PC-3 (cell line): ENCODE data around the gene MASP2. TPM values are rescaled to one million over a fixed set of nuclear protein-coding genes. Genes with fewer than 3 reads are reported as not detected.
A peak's percentile ranks its signal among the peaks of the same experiment; 100 is the strongest.

Source experiments
- ATAC-seq: fragments of 200-7000 bp; cut with Tn5 transposase; 2 replicates; pipeline ENCODE4 v1.9.1; 2020; ENCODE audit warnings: mild to moderate bottlenecking, moderate library complexity
- BruUV-seq: library from RNA; stranded (reverse); fragments of 400-500 nt; replicated peaks from 2 replicates; lab custom pipeline; 2021; lab: Mats Ljungman, UMichigan
- CTCF ChIA-PET: fragments of 300-600 bp; sonication (Branson Sonifier 250); formaldehyde crosslinking; loops from one replicate; lab custom pipeline; 2022; ENCODE audit warnings: antibody characterized with exemption; lab: Charles Lee
- POLR2A ChIA-PET: fragments of 300-600 bp; sonication (Branson Sonifier 250); formaldehyde crosslinking; loops from one replicate; lab custom pipeline; 2022; ENCODE audit warnings: antibody characterized with exemption; ENCODE audit not compliant: unreplicated experiment; lab: Charles Lee
- DNase-seq: peaks from one replicate; pipeline ENCODE4 v3.0.0-alpha.2; 2015
- H2AFZ ChIP-seq: fragments of 300-600 bp; sonication (generic); 2 replicates; pipeline ENCODE4 v1.6.0; 2016; ENCODE audit warnings: antibody characterized with exemption, low read length
- H3F3A ChIP-seq: fragments of 300-600 bp; sonication (generic); one replicate; pipeline ENCODE4 v1.6.0; 2017; ENCODE audit warnings: antibody characterized with exemption, low read length, control low read depth, mild to moderate bottlenecking; ENCODE audit not compliant: unreplicated experiment
- H3K27ac ChIP-seq: fragments of 300-600 bp; sonication (generic); 2 replicates; pipeline ENCODE4 v1.5.1; 2016; ENCODE audit warnings: mild to moderate bottlenecking, low read length
- H3K27me3 ChIP-seq: fragments of 300-600 bp; sonication (generic); 2 replicates; pipeline ENCODE4 v1.6.1; 2016; ENCODE audit warnings: low read length, mixed read lengths
- H3K36me3 ChIP-seq: fragments of 300-600 bp; sonication (generic); 2 replicates; pipeline ENCODE4 v1.6.1; 2016; ENCODE audit warnings: low read depth, mixed run types, low read length, mixed read lengths
- H3K4me1 ChIP-seq: fragments of 300-600 bp; sonication (generic); 2 replicates; pipeline ENCODE4 v1.5.1; 2016; ENCODE audit warnings: low read length; ENCODE audit not compliant: insufficient read depth
- H3K4me2 ChIP-seq: fragments of 300-600 bp; sonication (generic); 2 replicates; pipeline ENCODE4 v1.6.0; 2016; ENCODE audit warnings: low read length
- H3K4me3 ChIP-seq: fragments of 300-600 bp; sonication (generic); 2 replicates; pipeline ENCODE4 v1.5.1; 2016; ENCODE audit warnings: mild to moderate bottlenecking, low read length, mixed read lengths
- H3K79me2 ChIP-seq: fragments of 300-600 bp; sonication (generic); 2 replicates; pipeline ENCODE4 v1.6.1; 2017; ENCODE audit warnings: low read length, mixed read lengths
- H3K9ac ChIP-seq: fragments of 300-600 bp; sonication (generic); 2 replicates; pipeline ENCODE4 v1.6.0; 2016; ENCODE audit warnings: mild to moderate bottlenecking, low read length
- H3K9me2 ChIP-seq: fragments of 300-600 bp; sonication (generic); replicated peaks from 2 replicates; pipeline ENCODE4 v1.6.1; 2016; ENCODE audit warnings: mixed run types, low read length, mixed read lengths
- H3K9me3 ChIP-seq: fragments of 300-600 bp; sonication (generic); 2 replicates; pipeline ENCODE4 v1.6.1; 2016; ENCODE audit warnings: low read length, mixed read lengths
- H4K20me1 ChIP-seq: fragments of 300-600 bp; sonication (generic); 2 replicates; pipeline ENCODE4 v1.6.1; 2016; ENCODE audit warnings: low read length, mixed read lengths
- CTCF ChIP-seq: fragments of 300-600 bp; sonication (generic); conservative IDR thresholded peaks from 2 replicates; pipeline ENCODE4 v1.5.1; 2017; ENCODE audit warnings: antibody characterized with exemption, low read depth, mild to moderate bottlenecking, low read length
- EZH2 ChIP-seq: fragments of 300-600 bp; sonication (generic); IDR thresholded peaks from one replicate; pipeline ENCODE4 v1.6.1; 2017; ENCODE audit warnings: antibody characterized with exemption, mild to moderate bottlenecking, low read length; ENCODE audit not compliant: unreplicated experiment
- EZH2phosphoT487 ChIP-seq: fragments of 300-600 bp; sonication (generic); IDR thresholded peaks from 2 replicates; pipeline ENCODE4 v1.6.1; 2018; ENCODE audit warnings: mild to moderate bottlenecking, antibody characterized with exemption, low read length, borderline replicate concordance
- intact Hi-C: fragments of 100-400 bp; cut with micrococcal nuclease; formaldehyde crosslinking; loops from 2 replicates; pipeline ENCODE4 v1.9.0; 2023
- total RNA-seq: library from RNA; depleted of rRNA; stranded (reverse); fragments of >200 nt; gene quantifications from 2 replicates; pipeline ENCODE4 v1.2.3, GENCODE V29; 2014

The MASP2 gene
- total RNA-seq, 1 experiment from 2014 or later: 0.26 TPM

DNA sequence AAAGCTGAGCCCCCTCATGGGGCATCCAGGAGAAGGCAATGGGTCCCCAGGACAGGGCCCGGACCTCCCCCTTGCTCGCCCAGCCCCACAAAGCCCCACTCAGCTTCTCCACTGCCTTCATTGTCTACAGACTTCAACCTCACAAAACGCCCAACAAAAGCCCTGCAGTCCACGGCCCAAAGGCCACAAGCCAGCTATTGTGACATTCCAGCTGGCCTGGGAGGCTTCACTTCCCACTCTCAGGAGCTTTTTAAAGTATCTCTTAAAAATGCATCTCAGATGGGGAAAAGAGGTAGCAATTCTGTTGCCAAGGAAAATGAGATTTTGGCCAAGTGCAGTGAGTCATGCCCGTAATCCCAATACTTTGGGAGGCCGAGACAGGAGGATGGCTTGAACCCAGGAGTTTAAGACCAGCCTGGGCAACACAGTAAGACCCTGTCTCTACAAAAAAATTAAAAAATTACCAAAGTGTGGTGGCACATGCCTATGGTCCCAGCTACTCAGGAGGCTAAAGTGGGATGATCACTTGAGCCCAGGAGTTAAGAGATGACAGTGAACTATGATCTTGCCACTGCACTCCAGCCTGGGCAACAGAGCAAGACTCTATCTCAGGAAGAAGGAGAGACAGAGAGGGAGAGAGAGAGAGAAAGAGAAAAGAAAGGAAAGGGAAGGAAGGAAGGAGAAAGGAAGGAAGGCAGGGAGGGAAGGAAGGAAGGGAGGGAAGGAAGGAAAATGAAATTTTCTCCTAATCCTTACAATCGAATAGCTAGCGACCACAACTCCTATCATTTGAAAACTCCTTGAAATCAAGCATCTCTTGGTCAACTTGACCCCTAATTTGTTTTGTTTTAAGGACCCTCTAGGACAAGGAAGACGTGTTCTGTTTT lies 66.0 kb downstream of the MASP2 start:
- no TSS peak for BruUV-seq
- CTCF ChIA-PET: no interaction called here
- Histone ChIP-seq H3K27me3 (no peaks in the 10 kb centered on the region), H2AFZ (peak overlapping the region; percentile 72; the same call in 1 of the 2 replicates), H3K9me3 (no peaks in the 10 kb centered on the region), H3K9me2 (no peaks in the 10 kb centered on the region), H3K4me3 (peak overlapping the region; percentile 56; the same call in 1 of the 2 replicates), H4K20me1 (no peaks in the 10 kb centered on the region), H3K4me2 (peak overlapping the region; percentile 79), H3K4me1 (peaks cover 7% of the 10 kb centered on the region; the same call in 1 of the 2 replicates), H3K9ac (no peak overlapping the region), H3K79me2 (no peaks in the 10 kb centered on the region), H3F3A (no peaks in the 10 kb centered on the region), H3K27ac (no peak overlapping the region), H3K36me3 (no peaks in the 10 kb centered on the region)
- TF ChIP-seq CTCF (no peak), EZH2 (no peak), EZH2phosphoT487 (no peak)
- POLR2A ChIA-PET: interaction anchor here (0.5 kb wide), 1 partner anchor 49 kb away, joined by 4 read pairs; no protein-coding TSS in a partner anchor
- no peak for ATAC-seq
- intact Hi-C loops: no loop called here
- DNase-seq: no peak

GRCh38 chr1:10980094-10980577 lies 66.9 kb downstream of the MASP2 start:
- Histone ChIP-seq H3K79me2 (no peaks in the 10 kb centered on the region), H3K9ac (no peak overlapping the region), H3K27ac (no peak overlapping the region), H3K27me3 (no peaks in the 10 kb centered on the region), H4K20me1 (no peaks in the 10 kb centered on the region), H3K4me3 (peak overlapping the region; percentile 56), H3K9me2 (no peaks in the 10 kb centered on the region), H2AFZ (peak overlapping the region; percentile 72), H3K4me1 (peaks cover 14% of the 10 kb centered on the region; the same call in 1 of the 2 replicates), H3K4me2 (peak overlapping the region; percentile 79), H3K9me3 (no peaks in the 10 kb centered on the region), H3F3A (no peaks in the 10 kb centered on the region), H3K36me3 (no peaks in the 10 kb centered on the region)
- POLR2A ChIA-PET: no interaction called here
- DNase-seq (peak; percentile 76), ATAC-seq (peak; percentile 94)
- CTCF ChIA-PET: interaction anchor here (0.6 kb wide), 1 partner anchor 1638 kb away, joined by 4 read pairs; the partner anchor contains the start of gene DHRS3
- peak; percentile 65 for TF ChIP-seq CTCF
- no peak for TF ChIP-seq EZH2
- intact Hi-C loops: no loop called here
- no TSS peak for BruUV-seq

DNA sequence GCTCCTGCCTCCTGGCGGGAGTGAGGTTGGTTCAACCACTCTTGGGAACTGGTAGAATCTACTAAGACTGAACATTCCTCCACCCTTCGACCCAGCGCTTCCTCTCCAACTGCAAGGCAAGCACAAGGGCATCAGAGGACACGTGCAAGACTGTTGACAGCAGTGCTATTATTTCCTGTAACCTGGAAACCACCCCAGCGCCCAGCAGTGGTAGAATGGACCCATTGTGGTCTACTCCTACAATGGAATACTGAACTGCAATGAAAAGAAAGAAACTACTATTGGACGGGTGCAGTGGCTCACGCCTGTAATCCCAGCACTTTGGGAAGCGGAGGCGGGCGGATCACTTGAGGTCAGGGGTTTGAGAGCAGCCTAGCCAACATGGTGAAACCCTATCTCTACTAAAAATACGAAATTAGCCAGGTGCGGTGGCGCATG lies 67.5 kb downstream of the MASP2 start:
- no peak overlapping the region for H3K9ac ChIP-seq
- no peaks in the 10 kb centered on the region for H3K9me3 ChIP-seq
- no peak for TF ChIP-seq EZH2phosphoT487
- no peak for TF ChIP-seq CTCF
- no peak for TF ChIP-seq EZH2
- DNase-seq (no peak), ATAC-seq (no peak)
- no peak overlapping the region for H3K4me3 ChIP-seq
- no peaks in the 10 kb centered on the region for H3K27me3 ChIP-seq
- no peak overlapping the region for H2AFZ ChIP-seq
- CTCF ChIA-PET: interaction anchor here (0.6 kb wide), 1 partner anchor 1638 kb away, joined by 4 read pairs; the partner anchor contains the start of gene DHRS3
- no peaks in the 10 kb centered on the region for H4K20me1 ChIP-seq
- H3K36me3 ChIP-seq: no peaks in the 10 kb centered on the region
- peaks cover 14% of the 10 kb centered on the region; the same call in 1 of the 2 replicates for H3K4me1 ChIP-seq
- no peaks in the 10 kb centered on the region for H3F3A ChIP-seq
- no peak overlapping the region for H3K27ac ChIP-seq
- intact Hi-C loops: no loop called here
- H3K79me2 ChIP-seq: no peaks in the 10 kb centered on the region
- POLR2A ChIA-PET: no interaction called here
- BruUV-seq: no TSS peak
- H3K4me2 ChIP-seq: no peak overlapping the region
- H3K9me2 ChIP-seq: no peaks in the 10 kb centered on the region
